Middle frontal gyrus (tissue), 1 donor: ENCODE results near the gene MICB.
"Not testable (repeated sequence)": the region's sequence is repeated elsewhere in the genome, so short reads cannot be mapped to it uniquely, and the experiment has no call there.

ENCODE experiments used
- DNase-seq: peaks from one replicate; pipeline ENCODE4 v3.0.0-alpha.2; 2015; ENCODE audit warnings: low spot score; ENCODE audit errors: extremely low spot score

MICB gene

GRCh38 chr6:31538805-31539400 lies 41.0 kb downstream of the MICB start:
- DNase-seq, result no peak

- no peak for DNase-seq
Measured at GRCh38 chr6:31540640-31541039, 42.7 kb downstream of the MICB start.

DNA sequence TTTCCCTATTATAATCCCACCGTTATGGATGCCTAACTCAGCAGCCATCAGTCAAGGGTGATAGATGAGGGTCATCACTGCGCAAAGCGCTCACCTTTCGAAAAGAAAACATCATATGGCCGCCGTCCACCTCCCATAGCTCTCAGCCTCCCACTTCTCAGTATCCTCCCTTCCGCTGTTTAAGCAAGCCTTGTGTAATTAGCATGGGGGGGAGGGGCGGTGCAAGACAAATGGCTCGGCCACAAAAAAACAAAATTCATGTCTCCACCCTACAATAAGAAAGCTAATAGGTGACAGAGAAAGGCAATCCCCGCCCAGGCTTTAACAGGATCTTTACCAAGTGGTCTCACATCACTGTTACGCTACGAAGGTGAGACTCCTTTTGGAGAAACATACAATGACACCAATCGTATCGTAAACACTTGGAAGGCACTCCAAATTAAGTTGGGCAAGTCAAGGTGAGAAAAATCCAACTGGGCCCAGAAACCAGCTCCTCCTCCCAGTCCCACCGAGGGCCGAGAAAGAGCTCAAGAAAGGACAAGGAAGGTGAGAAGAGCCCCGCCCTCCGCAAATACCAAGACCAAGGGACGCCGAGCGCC lies 43.2 kb downstream of the MICB start:
- no peak for DNase-seq

- peak; percentile 98 for DNase-seq
Measured at GRCh38 chr6:31541658-31542521, 43.9 kb downstream of the MICB start, which contains the start of gene DDX39B. Gene DDX39B, minus strand, starts transcription at chr6:31542003. Its CDS starts 1,471 bp downstream, at chr6:31540532.

DNA sequence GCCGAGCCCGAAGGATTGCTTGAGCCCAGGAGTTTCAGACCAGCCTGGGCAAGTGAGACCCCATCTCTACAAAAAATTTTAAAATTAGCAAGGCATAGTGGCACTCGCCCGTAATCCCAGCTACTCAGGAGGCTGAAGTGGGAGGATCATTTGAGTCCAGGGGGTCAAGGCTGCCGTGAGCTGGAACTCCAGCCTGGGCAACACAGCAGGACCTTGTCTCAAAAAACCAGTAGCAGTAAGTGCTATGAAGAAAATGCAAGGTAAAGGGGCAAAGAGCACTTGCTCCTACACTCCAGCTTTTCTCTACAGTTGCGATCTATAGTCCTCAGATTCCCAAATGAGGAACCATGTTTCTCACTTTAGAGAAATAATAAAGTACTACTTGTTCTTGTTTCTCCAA lies 45.7 kb downstream of the MICB start:
- DNase-seq, result no peak

DNA sequence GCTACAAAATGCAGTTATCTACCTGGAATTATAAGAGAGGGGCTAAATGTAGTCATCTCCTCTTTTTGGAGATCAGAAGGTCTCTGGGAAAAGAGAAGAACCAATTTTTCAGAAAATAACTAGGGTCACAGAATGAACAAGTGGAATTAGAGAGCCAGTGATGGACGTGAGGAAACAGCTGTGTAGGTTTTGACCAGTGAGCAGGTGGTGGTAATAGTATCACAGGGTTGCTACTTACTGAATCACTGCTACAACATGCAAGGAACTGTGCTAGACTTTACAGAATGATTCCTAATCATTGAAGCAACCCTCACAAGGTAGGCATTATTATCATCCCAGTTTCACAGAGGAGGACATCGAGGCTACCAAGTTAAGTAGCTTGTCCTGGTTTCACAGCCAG lies 46.7 kb downstream of the MICB start:
- no peak for DNase-seq

GRCh38 chr6:31545291-31545690 lies 47.3 kb downstream of the MICB start:
- no peak for DNase-seq

DNA sequence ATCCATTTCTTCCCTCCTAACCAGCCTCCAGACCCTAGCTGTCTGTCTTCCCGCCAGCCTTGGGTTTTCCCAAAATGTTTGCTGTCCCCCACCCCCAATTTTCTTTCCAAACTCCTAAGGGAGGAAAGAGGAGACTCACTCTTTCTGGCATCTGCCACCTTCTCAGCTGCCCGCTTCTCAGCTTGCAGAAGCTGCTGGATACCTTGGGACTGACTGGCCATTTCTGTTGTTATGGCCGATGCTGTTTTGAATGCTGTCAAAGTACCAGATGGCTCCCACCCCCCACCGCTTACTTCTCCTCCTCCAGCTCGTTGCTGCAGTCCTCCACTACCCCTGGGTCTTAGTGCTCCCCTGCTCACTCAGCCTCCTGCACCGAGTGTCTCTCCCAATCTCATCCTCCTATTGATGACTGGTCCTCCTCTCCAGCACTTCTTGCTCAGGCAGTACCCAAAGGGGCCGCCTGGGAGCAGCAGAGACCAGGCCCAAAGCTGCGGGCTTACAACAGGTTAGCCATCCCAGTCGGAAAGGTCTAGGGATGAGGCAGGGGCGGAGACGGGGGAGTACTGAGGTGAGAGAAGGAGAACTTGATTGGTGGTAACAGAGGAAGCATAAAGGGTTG lies 48.5 kb downstream of the MICB start, which contains the start of gene ATP6V1G2:
Gene ATP6V1G2, minus strand, starts transcription at position 270 of the 619 bp plus-strand sequence. Its CDS starts 49 bp downstream, at position 221.
- DNase-seq, result peak; percentile 83

DNA sequence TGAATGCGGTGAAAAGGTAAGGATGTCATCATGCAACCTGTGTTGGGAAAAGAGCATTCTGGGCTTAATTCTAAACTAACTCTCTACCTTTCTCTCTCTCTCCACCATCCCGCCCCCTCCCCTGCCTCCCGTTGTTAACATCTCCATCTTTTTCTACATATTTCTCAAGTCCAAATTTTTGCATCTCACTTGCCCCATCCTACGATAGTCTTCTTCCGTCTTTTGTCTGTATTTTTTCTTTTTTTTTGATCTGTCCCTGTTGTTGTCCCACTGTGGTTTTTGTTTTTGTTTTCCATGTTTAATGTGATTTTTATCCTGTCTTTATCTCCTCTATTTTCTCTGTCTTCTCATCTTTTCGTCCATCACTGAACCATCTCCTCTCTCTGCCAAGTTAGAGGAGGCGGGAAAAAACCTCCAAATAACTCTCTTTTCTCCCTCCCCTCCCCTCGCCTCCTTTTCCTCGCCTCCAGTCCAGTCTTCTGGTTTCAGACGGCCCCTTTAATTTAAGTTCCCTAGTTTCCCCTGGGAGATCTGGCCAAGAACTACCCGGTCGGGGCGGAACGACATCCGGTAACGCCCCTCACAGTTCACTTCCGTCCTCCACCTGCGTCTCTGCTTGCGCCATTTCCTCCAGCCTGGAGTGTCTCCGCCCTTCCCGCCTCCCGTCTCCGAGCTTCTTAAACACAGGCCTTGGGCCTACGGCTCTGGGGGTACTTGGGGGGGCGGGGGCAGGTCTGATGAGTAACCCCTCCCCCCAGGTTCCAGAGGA lies 49.2 kb downstream of the MICB start, which contains the start of gene NFKBIL1:
Gene NFKBIL1, plus strand, starts transcription at position 651 of the 769 bp plus-strand sequence. Its CDS starts 87 bp downstream, at position 738.
- peak; percentile 96 for DNase-seq

GRCh38 chr6:31547727-31548543 lies 50.0 kb downstream of the MICB start:
- no peak for DNase-seq

DNA sequence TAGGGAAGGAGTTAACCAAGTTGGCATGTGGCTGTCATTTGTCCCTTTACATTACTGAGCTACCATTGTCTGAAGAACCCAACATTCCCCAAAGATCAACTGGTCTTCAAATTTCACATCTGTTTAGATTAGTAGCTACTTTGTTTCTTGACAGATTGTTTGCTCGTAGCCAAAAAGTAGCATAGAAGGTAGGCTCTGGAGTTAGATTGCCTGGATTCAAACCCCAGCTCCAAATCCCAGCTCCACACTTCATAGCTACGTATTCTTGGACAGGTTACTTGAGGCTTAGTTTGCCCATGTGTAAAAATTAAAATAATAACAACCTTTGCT lies 50.6 kb downstream of the MICB start:
- no peak for DNase-seq

DNA sequence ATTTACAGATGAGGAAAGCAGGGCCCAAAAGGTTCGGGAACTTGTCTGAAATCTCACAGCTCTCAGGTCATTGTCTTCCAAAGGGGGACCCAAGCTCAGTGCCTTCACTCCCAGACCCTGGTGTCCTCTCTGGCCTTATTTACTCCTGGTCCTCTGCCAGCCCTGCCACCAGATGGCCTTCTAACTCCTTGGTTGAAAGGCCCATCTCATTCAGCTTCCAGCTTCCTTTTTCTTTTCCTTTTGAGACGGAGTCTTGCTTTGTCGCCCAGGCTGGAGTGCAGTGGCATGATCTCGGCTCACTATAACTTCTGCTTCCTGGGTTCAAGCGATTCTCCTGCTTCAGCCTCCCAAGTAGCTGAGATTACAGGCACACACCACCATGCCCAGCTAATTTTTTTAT lies 53.4 kb downstream of the MICB start:
- not testable (repeated sequence) for DNase-seq

- DNase-seq, result no peak
Measured at GRCh38 chr6:31556307-31556706, 58.4 kb downstream of the MICB start.

DNA sequence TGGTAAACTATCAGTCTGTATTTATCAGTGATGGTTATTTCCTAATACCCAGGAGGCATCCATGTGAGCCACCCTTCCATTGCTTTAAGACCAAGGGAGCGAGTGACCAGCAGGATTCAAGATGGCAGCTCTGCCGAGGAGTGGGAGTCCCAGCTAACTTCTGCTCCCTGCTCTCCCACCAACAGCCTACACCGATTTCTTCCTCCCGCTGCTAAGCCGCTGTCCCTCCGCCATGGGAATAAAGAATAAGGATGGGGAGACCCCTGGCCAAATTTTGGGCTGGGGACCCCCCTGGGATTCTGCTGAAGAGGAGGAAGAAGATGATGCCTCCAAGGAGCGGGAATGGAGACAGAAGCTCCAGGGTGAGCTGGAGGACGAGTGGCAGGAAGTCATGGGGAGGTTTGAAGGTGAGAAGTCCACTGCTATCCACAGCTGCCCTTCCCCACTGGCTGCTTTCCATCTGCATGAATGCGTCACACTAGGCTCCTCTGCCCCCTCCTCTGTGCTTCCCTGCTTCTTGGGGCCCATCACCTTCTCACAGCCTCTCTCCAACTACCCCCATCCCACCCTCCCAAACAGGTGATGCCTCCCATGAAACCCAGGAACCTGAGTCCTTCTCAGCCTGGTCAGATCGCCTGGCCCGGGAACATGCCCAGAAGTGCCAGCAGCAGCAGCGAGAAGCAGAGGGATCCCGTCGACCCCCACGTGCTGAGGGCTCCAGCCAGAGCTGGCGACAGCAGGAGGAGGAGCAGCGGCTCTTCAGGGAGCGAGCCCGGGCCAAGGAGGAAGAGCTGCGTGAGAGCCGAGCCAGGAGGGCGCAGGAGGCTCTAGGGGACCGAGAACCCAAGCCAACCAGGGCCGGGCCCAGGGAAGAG lies 59.7 kb downstream of the MICB start:
- no peak for DNase-seq

DNA sequence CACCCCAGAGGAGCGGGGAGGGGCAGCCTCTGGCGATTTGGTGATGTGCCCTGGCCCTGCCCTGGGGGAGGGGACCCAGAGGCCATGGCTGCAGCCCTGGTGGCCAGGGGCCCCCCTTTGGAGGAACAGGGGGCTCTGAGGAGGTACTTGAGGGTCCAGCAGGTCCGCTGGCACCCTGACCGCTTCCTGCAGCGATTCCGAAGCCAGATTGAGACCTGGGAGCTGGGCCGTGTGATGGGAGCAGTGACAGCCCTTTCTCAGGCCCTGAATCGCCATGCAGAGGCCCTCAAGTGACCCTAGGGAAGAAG lies 60.3 kb downstream of the MICB start:
- no peak for DNase-seq

- no peak for DNase-seq
Measured at GRCh38 chr6:31558631-31559500, 60.9 kb downstream of the MICB start.

GRCh38 chr6:31559606-31559957 lies 61.6 kb downstream of the MICB start:
- DNase-seq, result no peak

- no peak for DNase-seq
Measured at GRCh38 chr6:31559958-31560696, 62.2 kb downstream of the MICB start.
